Bronchus fibroblast of lung (primary cell): Measurements from ENCODE around the gene MAP7. TPM values are rescaled to one million over a fixed set of nuclear protein-coding genes. Genes with fewer than 3 reads are reported as not detected.

Source experiments
- total RNA-seq: library from RNA; depleted of rRNA; stranded (reverse); fragments of >200 nt; gene quantifications from 2 replicates; pipeline ENCODE4 v1.2.3, GENCODE V29; 2015

Gene MAP7
- total RNA-seq: 0.15 and 0.34 TPM in 2 replicates

DNA sequence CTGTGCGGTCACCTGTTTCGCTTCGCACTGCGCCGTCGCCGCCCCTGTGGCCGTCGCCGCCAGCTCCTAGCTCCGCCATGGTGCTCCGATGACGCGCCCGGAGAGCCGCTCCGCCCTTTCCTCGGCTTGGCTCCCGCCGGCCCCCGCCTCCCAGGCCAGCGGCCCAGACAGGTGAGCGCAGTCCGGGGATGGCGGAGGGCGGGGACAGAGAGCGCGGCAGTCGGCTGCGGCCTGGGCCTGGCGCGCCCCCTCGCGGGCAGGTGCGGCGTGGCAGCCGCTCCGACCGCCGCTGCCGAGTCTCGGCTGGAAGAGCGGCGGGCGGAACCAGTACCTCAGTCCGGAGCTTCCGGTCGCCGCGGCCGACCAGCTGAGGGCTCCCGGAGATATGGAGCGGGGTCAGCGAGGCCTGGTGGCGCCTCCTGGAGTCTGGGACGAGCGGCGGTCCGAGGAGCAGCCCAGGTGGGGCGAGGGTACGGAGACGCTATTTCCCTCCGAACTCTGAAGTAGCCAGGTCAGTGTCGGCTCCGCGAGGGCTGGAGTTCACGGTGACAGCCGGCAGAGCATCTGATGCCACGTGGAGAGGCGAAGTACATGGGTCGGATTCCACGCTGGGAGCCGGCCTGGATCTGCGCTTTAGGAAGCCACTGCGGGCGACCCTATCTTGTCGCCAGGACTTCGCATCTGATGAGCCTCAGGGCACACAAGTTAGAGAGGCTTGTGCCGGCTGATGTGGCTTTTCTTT is at the start of gene MAP7:
Gene MAP7, minus strand, starts transcription at position 93 of the 742 bp plus-strand sequence. Its CDS starts 14 bp downstream, at position 79.

Other genes with a start within 250 kb of the MAP7 start
- gene MAP3K5, start 242.1 kb upstream of the MAP7 start, total RNA-seq: 9.1 and 9.8 TPM in 2 replicates